Mucosa of rectum (tissue), 2 donors: ENCODE results near the gene ITGB2.
A peak's percentile ranks its signal among the peaks of the same experiment; 100 is the strongest.

Experiments
- H3K27ac ChIP-seq, 2 donors: one replicate each; pipeline ENCODE4 v1.7.0; 2013; ENCODE audit warnings: inconsistent platforms in 2 of 2, low read depth in 2 of 2, low read length in 2 of 2
- H3K27me3 ChIP-seq, 2 donors: one replicate each; pipeline ENCODE4 v1.7.0; 2013; ENCODE audit warnings: low read length in 2 of 2; ENCODE audit not compliant: control insufficient read depth in 2 of 2, insufficient read depth in 2 of 2
- H3K36me3 ChIP-seq, 2 donors: one replicate each; pipeline ENCODE4 v1.7.0; 2013; ENCODE audit warnings: low read length in 2 of 2; ENCODE audit not compliant: control insufficient read depth in 2 of 2, insufficient read depth in 2 of 2
- H3K4me1 ChIP-seq, 2 donors: one replicate each; pipeline ENCODE4 v1.7.0; 2013; ENCODE audit warnings: low read length in 2 of 2, mild to moderate bottlenecking in 1 of 2; ENCODE audit not compliant: control insufficient read depth in 2 of 2, insufficient read depth in 2 of 2
- H3K4me3 ChIP-seq, 2 donors: one replicate each; pipeline ENCODE4 v1.7.0; 2013; ENCODE audit warnings: low read length in 2 of 2
- H3K9ac ChIP-seq, 2 donors: one replicate each; pipeline ENCODE4 v1.7.0; 2013; ENCODE audit warnings: low read length in 2 of 2, low read depth in 1 of 2, mild to moderate bottlenecking in 1 of 2
- H3K9me3 ChIP-seq, 2 donors: one replicate each; pipeline ENCODE4 v1.7.0; 2013; ENCODE audit warnings: low read length in 2 of 2; ENCODE audit not compliant: control insufficient read depth in 2 of 2
- donor health status: healthy.
- donor health status: Normal muscosa, but diverticular disease.

Gene ITGB2

DNA sequence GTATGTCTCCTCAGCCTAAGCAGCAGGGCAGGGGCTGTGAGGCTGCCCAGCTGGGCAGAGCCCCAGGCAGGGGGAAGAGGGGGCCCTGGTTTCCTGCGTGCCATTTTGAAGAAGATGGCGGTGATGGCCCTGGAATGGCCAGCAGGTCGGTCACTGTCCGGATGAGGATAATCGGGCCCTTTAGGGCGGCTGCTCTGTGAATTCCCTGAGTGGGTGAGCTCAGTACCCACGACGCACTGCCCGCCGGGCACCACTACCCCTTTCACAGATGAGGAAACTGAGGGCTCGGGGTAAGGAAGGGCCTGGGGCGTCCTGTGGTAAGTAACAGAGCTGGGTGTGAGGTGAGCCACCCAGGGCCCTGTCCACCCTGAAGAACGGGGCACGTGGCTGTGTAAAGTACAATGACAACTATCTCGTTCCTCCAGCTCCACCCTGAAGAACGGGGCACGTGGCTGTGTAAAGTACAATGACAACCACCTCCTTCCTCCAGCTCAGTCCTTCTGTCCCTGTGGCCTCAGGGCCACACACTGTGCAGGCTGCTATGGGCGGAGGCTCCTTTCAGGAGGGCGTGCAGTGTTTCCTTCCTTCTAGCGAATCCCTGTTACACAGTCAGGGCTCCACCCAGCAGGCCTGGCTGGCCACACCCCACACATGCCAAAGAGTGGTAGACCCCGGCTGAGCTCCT, 23.2 kb downstream of the ITGB2 start:
- no peak overlapping the region for H3K4me3 ChIP-seq
- no peak overlapping the region for H3K9ac ChIP-seq
- H3K27ac ChIP-seq, result peak overlapping the region in 1 of 2 donors; percentile 11
- H3K36me3 ChIP-seq, result peaks cover 0 to 22% of the 10 kb centered on the region in 2 donors
- no peaks in the 10 kb centered on the region for H3K9me3 ChIP-seq
- H3K4me1 ChIP-seq, result peaks cover 0 to 3% of the 10 kb centered on the region in 2 donors
- H3K27me3 ChIP-seq, result no peaks in the 10 kb centered on the region

DNA sequence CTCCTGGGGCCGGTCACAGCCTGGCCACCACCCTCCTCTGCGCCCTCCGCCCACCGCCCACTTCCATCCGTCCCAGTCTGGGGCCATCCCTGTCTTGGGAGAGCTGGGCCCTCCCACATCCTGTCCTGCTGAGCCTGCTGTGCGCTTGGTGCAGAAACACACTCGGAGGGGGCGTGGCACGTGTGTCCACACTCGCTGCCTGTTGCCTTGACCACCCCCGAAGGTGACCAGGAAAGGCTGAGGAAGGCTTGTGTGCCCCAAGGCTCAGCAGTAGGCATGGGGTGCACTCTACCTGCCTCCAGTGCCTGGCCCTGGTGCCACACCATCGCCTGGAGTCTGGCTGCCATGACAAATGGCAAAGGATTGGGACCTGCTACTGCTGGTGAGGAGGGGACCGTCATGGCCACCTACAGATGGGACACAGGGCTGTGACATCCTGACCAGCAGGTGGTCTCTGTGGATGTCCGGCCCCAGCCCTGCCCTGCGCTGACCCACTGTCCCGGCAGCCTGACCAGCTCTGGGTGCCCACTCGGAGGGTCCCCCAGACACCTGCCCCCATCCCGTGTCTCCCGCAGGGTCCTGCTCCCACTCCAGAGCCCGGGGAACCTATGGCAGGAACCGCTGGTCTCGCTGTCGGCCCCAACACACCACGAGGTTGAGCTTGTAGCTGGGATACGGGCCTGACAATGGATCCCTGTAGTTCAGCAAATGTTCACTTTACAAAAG, 24.0 kb downstream of the ITGB2 start:
- Histone ChIP-seq H3K27ac (no peak overlapping the region), H3K9ac (no peak overlapping the region), H3K4me1 (peaks cover 2 to 3% of the 10 kb centered on the region in 2 donors), H3K9me3 (no peaks in the 10 kb centered on the region), H3K4me3 (no peak overlapping the region), H3K36me3 (peaks cover 0 to 14% of the 10 kb centered on the region in 2 donors), H3K27me3 (no peaks in the 10 kb centered on the region)

DNA sequence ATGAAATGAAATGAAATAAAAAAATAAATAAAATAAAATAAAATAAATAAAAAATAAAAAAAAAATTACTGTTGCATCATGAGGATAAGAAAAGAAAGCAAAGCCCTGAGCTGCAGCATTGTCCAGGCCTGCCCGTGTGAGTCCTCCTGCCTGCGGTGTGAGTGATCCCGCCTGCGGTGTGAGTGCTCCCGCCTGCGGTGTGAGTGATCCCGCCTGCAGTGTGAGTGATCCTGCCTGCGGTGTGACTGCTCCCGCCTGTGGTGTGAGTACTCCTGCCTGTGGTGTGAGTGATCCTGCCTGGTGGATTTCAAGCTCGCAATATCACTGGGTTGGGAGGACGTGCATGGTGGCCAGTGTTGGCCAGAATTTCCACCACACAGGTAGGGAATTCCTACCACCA, 24.8 kb downstream of the ITGB2 start:
- no peak overlapping the region for H3K9ac ChIP-seq
- no peak overlapping the region for H3K4me3 ChIP-seq
- peaks cover 2 to 3% of the 10 kb centered on the region in 2 donors for H3K4me1 ChIP-seq
- H3K9me3 ChIP-seq, result no peaks in the 10 kb centered on the region
- no peaks in the 10 kb centered on the region for H3K27me3 ChIP-seq
- peaks cover 0 to 9% of the 10 kb centered on the region in 2 donors for H3K36me3 ChIP-seq
- no peak overlapping the region for H3K27ac ChIP-seq

DNA sequence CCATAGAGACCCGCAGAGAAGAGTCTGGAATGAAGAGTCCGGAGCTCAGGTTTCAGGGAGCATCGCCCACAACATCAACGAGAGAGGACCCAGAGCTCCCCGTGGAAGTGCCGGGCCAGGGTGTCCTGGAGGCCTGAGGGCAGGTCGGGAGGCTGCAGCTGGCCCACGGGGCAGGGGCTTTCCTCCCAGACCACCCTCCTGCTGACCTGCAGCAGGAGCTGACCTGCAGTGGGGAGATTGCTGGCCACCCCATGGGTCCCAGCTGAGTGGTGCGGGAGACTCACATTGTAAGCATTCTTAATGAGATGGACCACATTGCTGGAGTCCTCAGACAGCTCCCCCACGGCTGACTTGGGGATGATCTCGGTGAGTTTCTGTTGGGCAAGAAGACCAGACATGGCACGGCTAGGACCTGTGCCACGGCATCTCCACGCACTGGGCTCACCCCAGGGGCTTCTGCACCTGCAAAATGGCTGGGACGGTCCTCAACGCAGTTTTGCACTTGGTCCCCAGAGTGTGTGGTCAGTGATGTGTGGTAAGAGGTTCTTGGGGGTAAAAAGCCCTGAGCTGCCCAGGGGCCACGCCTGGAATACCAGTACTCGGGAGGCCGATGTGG, 25.9 kb downstream of the ITGB2 start:
- H3K4me1 ChIP-seq, result peaks cover 2 to 3% of the 10 kb centered on the region in 2 donors
- peaks cover 0 to 5% of the 10 kb centered on the region in 2 donors for H3K36me3 ChIP-seq
- no peak overlapping the region for H3K4me3 ChIP-seq
- no peaks in the 10 kb centered on the region for H3K9me3 ChIP-seq
- no peak overlapping the region for H3K9ac ChIP-seq
- H3K27ac ChIP-seq, result no peak overlapping the region
- no peaks in the 10 kb centered on the region for H3K27me3 ChIP-seq

DNA sequence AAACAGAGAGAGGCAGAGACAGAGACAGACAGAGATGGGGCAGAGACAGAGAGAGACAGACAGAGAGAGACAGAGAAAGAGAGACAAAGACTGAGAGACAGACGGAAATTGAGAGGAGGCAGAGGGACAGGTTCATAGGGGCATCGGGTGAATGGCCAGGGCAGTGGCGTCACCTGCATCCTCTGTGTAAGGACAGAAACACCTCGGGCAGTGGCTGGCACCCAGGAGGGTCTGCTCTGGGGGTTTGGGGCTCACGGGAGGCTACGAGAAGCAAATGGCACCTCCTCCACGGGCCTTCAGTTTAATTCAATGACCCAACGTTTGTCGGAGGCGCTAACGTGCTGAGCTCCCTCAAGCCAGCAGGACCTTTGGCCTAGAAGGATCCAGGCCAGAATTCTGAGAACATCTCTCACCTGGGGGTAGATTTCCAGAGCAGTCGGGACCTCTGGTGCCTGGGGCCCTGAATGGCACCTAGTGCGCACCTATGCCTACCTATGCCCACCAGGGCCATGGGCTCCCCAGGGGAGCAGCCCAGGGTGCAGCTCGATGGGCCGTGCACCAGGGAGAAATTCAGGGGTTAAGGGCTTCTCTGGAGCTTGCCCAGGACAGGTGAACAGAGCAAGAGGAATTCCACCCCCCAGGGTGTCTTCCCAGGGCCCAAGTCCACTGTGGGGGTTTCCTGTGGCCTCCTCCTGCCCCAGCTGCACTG, 26.6 kb downstream of the ITGB2 start:
- H3K4me3 ChIP-seq, result no peak overlapping the region
- H3K9ac ChIP-seq, result no peak overlapping the region
- peaks cover 0 to 3% of the 10 kb centered on the region in 2 donors for H3K36me3 ChIP-seq
- no peak overlapping the region for H3K27ac ChIP-seq
- H3K4me1 ChIP-seq, result peaks cover 2 to 3% of the 10 kb centered on the region in 2 donors
- no peaks in the 10 kb centered on the region for H3K27me3 ChIP-seq
- no peaks in the 10 kb centered on the region for H3K9me3 ChIP-seq

DNA sequence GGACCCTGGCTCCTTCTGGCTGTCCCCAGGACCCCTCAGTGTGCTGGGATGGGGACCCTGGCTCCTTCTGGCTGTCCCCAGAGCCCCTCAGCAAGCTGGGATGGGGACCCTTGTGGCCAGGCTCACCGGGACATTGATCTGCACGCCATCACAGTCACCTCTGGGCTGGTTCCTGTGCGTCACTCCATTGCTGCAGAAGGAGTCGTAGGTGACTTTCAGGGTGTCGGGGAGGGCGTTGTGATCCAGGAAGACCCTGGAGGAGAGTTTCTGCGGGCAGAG, 27.5 kb downstream of the ITGB2 start:
- Histone ChIP-seq H3K4me1 (peaks cover 2 to 3% of the 10 kb centered on the region in 2 donors), H3K27ac (no peak overlapping the region), H3K27me3 (no peaks in the 10 kb centered on the region), H3K9me3 (no peaks in the 10 kb centered on the region), H3K4me3 (no peak overlapping the region), H3K36me3 (no peaks in the 10 kb centered on the region), H3K9ac (no peak overlapping the region)

DNA sequence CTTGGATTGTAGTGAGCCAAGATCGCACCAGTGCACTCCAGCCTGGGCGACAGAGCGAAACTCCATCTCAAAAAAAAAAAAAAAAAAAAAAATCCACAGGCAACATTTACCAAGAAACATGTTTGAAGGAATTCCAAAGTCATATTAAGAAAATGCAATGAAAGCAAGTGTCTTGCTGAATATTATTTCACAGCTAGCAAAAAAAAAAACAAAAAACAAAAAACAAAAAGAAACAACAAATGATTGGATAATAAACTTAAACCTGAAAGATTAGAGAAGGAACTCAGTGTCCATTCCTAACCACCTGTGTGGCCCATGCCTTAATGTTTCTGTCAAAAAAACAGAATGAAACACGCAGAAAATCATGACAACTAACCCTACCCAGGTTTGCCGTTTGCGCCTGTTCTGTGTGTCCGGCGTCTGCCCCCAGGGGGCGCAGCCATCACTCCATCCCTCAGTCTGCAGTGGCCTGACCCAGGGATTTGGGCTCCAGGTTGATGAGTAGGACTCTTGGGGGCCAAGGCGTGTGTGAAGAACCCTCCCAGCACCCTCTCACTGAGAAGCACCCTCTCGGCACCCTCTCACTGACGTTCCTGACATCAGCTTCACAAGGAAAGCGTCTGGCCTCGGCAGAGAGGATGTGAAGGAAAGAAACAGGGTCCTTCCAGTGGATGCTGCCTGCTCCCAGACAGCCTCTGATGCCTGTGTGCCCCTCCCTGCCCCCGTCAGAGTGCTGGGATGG, 28.0 kb downstream of the ITGB2 start:
- H3K4me1 ChIP-seq, result peaks cover 0 to 2% of the 10 kb centered on the region in 2 donors
- H3K36me3 ChIP-seq, result no peaks in the 10 kb centered on the region
- no peaks in the 10 kb centered on the region for H3K9me3 ChIP-seq
- no peak overlapping the region for H3K4me3 ChIP-seq
- H3K27me3 ChIP-seq, result no peaks in the 10 kb centered on the region
- no peak overlapping the region for H3K9ac ChIP-seq
- H3K27ac ChIP-seq, result no peak overlapping the region

DNA sequence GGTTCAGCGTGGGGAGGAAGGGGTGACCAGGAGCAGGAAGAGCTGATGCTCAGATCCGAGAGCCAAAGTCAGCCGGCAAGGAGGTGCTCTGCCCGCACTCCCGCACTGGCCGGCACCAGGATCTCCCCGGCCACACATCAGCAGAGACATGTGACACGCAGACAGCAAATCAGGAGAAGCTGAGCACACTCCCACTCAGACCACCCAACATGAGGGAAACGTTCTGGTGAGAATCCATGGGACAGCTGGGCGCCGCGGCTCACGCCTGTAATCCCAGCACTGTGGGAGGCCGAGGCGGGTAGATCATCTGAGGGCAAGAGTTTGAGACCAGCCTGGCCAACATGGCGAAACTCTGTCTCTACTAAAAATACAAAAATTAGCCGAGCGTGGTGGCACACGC, 28.6 kb downstream of the ITGB2 start:
- no peaks in the 10 kb centered on the region for H3K9me3 ChIP-seq
- no peak overlapping the region for H3K4me3 ChIP-seq
- H3K27ac ChIP-seq, result no peak overlapping the region
- H3K36me3 ChIP-seq, result no peaks in the 10 kb centered on the region
- H3K27me3 ChIP-seq, result no peaks in the 10 kb centered on the region
- peaks cover 0 to 2% of the 10 kb centered on the region in 2 donors for H3K4me1 ChIP-seq
- no peak overlapping the region for H3K9ac ChIP-seq

DNA sequence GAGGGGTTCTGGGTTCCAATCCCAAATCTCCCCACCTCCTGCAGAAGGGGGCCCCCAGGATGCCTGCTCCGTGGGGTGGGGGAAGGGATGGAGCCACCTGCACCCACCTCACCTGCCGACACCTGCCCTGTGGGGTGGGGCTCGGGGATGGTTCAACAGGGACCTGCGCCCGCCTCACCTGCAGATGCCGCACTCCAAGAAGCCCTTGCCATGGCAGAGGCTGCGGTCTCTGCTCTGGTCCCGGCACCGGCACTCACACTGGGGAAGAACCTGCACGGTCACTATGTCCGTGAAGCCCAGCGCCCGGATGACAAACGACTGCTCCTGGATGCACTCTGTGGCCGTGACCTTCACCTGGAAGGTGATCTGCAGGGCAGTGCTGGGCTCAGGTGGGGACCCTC, 29.1 kb downstream of the ITGB2 start:
- Histone ChIP-seq H3K4me3 (no peak overlapping the region), H3K9ac (no peak overlapping the region), H3K4me1 (peaks cover 0 to 2% of the 10 kb centered on the region in 2 donors), H3K36me3 (no peaks in the 10 kb centered on the region), H3K27ac (no peak overlapping the region), H3K9me3 (no peaks in the 10 kb centered on the region), H3K27me3 (no peaks in the 10 kb centered on the region)
